Thyroid gland (tissue), 4 donors: Measurements from ENCODE around the gene DMC1.

Source experiments
- CTCF ChIP-seq, 6 experiments: fragments of 200-600 bp in 3 of 6; fragments of 450-650 bp in 3 of 6; sonication (generic) in 3 of 6; IDR thresholded peaks; one replicate each; pipeline ENCODE4 v1.5.1; 2016 to 2019; ENCODE audit warnings: antibody characterized with exemption in 6 of 6, mild to moderate bottlenecking in 2 of 6, inconsistent platforms in 1 of 6, moderate library complexity in 1 of 6
- POLR2A ChIP-seq, 2 donors: fragments of 450-650 bp; IDR thresholded peaks; one replicate each; pipeline ENCODE4 v1.6.1; 2017; ENCODE audit warnings: antibody characterized with exemption in 2 of 2, mild to moderate bottlenecking in 2 of 2, moderate library complexity in 1 of 2

- TF ChIP-seq CTCF (IDR thresholded peaks at IDR 0.05): no peak
- TF ChIP-seq POLR2A (IDR thresholded peaks at IDR 0.05): no peak
These were observed 87.2 kb downstream of the DMC1 start for GRCh38 chr22:38482662-38483308.
